Activated T-helper 1 cell treated with Interleukin-2 at 50 U/mL for 16 hours (primary cell): ENCODE data around the gene GREM2.

ENCODE experiments used
- DNase-seq: peaks from one replicate; pipeline ENCODE4 v3.0.0-alpha.2; 2020; ENCODE audit warnings: low read depth

Gene GREM2

DNA sequence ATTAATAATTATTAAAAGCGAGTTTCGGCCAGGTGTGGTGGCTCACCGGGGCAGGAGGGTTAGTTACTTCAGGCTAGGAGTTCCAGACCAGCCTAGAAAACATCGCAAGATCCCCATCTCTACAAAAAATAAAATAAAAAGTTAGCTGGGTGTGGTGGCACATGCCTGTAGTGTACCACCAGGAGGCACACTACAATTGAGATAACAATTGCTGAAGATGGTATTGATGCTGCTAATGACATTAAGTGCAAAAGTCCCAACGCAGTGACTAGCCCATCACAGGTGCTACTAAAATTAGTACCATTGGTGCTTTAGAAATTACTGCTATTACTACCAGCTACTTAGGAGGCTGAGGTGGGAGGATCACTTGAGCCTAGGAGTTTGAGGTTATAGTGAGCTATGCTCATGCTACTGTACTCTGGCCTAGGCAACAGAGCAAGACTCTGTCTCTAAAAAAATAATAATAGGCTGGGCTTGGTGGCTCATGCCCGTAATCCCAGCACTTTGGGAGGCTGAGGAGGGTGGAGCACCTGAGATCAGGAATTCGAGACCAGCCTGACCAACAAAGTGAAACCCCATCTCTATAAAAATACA is 156.6 kb downstream of the GREM2 start:
- no peak for DNase-seq

DNA sequence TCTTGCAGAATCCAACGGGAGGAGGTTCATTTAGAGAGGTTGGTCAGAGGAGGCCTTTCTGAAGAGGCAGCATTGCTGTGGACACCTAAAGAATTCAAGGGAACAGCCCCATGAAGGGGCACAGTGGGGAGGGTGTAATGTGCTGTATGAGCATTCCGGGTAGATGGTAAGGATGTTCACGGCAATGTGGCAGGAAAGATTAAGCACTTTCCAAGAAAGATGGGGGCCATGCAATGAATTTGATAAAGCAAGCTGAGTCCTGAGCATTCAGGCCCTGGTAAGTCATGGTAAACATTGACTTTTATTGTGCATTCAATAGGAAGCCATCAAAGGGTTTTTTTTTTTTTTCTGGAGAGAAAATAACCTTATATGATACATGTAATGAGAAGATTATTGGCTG is 166.6 kb downstream of the GREM2 start:
- no peak for DNase-seq

DNA sequence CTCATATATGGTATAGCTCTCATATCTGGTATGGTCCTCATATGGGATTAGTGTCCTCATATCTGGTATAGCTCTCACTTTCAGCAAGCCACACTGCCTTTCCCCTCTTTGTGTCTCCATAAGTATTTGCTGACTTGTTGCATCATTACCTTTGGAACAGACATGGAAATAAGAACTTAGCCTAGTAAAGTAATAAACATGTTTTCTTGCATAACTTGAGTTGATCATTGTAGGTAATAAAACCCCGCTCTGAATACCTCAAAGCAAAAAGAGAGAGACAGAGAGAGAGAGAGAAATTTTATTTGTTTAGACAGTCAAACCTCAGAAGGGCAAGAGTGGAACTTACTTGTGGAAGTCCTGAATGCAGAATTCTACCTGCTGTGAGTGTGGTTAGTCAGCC is 170.3 kb downstream of the GREM2 start:
- no peak for DNase-seq
